ENCODE data around the gene OR2B2. TPM values are rescaled to one million over a fixed set of nuclear protein-coding genes. Genes with fewer than 3 reads are reported as not detected.

OR2B2 gene
- total RNA-seq, 1 donor from 2014 or later = not detected

DNA sequence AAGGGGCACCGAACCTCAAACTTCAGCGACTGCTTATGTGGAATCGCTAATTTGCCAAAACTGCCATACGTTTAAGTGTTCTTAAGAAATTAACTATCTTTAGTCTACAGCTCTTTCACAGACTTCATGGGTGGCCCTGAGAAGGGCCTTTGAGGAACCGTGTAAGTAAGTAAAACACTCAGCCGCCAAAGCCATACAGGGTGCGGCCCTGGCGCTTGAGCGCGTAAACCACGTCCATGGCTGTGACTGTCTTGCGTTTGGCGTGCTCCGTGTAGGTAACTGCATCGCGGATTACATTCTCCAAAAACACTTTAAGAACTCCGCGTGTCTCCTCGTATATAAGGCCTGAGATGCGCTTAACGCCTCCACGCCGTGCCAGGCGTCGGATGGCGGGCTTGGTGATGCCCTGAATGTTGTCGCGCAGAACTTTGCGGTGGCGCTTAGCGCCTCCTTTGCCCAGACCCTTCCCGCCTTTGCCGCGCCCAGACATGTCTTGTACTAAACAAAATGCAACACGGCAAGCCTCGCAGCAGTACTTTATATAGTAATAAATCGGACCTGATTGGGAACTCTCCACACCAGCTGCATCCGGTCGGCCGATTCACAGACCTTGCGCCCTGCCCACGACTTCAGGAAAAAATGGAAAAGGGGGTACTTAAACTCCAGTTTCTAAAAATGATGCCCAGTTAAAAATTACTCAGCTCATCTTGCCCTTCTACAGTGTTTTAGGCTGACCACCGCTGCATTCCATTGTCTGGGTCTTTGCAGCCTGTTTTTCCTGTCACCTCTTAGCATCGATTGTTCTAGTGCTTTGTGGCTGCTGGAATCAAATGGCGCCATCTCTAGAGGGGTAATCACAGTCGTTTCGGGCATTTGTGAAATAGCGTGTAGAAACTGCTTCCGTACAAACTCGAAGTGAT is 38.9 kb downstream of the OR2B2 start:
- Histone ChIP-seq H3K4me3 (peak overlapping the region; percentile 67), H3K9me3 (no peaks in the 10 kb centered on the region), H3K27ac (peak overlapping the region; percentile 88), H3K27me3 (peaks cover 36% of the 10 kb centered on the region), H3K4me1 (peaks cover 6% of the 10 kb centered on the region), H3K36me3 (no peaks in the 10 kb centered on the region)
- TF ChIP-seq, protein P1, sequence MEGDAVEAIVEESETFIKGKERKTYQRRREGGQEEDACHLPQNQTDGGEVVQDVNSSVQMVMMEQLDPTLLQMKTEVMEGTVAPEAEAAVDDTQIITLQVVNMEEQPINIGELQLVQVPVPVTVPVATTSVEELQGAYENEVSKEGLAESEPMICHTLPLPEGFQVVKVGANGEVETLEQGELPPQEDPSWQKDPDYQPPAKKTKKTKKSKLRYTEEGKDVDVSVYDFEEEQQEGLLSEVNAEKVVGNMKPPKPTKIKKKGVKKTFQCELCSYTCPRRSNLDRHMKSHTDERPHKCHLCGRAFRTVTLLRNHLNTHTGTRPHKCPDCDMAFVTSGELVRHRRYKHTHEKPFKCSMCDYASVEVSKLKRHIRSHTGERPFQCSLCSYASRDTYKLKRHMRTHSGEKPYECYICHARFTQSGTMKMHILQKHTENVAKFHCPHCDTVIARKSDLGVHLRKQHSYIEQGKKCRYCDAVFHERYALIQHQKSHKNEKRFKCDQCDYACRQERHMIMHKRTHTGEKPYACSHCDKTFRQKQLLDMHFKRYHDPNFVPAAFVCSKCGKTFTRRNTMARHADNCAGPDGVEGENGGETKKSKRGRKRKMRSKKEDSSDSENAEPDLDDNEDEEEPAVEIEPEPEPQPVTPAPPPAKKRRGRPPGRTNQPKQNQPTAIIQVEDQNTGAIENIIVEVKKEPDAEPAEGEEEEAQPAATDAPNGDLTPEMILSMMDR (IDR thresholded peaks at IDR 0.05) = no peak
- ATAC-seq = peak; percentile 68
- intact Hi-C loops (cut with DNase I) = no loop called here
- DNase-seq = peak; percentile 83

DNA sequence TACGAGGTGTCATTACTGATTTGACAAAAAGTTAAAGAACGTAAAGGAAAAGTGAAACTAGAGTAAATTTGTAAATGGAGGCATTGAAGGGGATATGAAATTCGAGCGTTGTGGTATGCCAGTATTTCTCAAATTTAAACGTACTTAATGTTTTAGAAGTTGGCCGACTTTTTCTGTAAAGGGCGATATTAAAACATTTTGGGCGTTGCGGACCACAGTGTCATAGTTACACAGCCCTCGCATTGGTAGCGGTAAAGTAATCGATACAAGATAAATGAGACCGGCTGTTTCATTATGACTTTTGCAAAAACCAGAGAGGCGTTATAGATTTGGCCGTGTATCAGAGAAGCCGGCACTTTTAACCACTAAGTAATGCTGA is 39.6 kb downstream of the OR2B2 start:
- TF ChIP-seq, protein P1 (IDR thresholded peaks at IDR 0.05) = no peak
- peak overlapping the region; percentile 67 for H3K4me3 ChIP-seq
- no peaks in the 10 kb centered on the region for H3K9me3 ChIP-seq
- peaks cover 9% of the 10 kb centered on the region for H3K4me1 ChIP-seq
- DNase-seq (no peak), ATAC-seq (no peak)
- H3K27me3 ChIP-seq = peaks cover 42% of the 10 kb centered on the region
- H3K36me3 ChIP-seq = no peaks in the 10 kb centered on the region
- intact Hi-C loops (cut with DNase I) = no loop called here
- H3K27ac ChIP-seq = peak overlapping the region; percentile 88

DNA sequence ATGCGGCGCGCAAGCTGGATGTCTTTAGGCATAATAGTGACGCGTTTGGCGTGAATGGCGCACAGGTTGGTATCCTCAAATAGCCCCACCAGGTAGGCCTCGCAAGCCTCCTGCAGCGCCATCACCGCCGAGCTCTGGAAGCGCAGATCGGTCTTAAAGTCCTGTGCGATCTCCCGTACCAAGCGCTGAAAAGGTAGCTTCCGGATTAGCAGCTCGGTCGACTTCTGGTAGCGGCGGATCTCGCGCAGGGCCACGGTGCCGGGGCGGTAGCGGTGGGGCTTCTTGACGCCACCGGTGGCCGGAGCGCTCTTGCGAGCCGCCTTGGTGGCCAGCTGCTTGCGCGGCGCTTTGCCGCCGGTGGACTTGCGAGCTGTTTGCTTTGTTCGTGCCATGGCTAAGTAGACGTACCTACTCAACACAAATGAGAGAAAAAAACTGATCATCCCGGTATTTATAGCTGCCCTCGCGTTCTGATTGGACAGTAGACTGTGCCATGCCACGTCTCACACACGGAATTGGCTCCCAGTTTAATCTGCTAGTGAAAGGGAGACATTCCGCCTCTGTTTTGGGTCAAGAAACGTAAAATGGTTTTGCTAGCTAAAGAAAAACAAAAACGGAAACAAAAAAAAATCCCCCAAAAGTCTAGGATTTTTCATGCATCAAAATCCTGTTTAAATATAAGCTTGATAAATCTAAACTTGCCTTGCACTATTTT is 40.1 kb downstream of the OR2B2 start:
- Histone ChIP-seq H3K4me1 (peaks cover 14% of the 10 kb centered on the region), H3K36me3 (no peaks in the 10 kb centered on the region), H3K9me3 (no peaks in the 10 kb centered on the region), H3K27me3 (peaks cover 43% of the 10 kb centered on the region), H3K27ac (peak overlapping the region; percentile 88), H3K4me3 (peak overlapping the region; percentile 67)
- TF ChIP-seq, protein P1 (IDR thresholded peaks at IDR 0.05) = peak; percentile 18
- peak; percentile 90 for ATAC-seq
- DNase-seq = peak; percentile 82
- intact Hi-C loops (cut with DNase I) = no loop called here

DNA sequence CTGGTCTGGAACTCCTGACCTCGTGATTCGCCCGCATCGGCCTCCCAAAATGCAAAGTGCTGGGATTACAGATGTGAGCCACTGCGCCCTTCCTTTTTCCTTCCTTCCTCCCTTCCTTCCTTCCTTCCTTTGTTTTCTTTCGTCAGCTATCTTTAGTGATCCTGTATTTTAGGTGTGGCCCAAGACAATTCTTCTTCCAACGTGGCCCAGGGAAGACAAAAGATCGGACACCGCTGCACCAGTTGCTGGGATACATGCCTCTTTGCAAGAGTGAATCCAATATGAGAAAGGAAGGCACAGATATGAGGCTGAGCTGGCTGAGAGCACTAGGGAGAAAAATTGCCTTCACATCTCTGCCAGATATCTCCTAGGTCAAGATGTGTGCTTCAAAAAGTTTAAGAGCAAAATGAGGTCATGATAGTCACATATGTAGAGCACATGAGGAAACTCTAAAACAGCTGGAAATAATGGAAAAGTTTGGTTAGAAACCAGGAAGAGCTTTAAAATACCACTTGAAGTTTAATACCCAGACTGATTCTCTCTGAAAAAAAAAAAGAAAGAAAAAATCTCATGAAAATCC is 41.8 kb downstream of the OR2B2 start:
- intact Hi-C loops (cut with DNase I) = no loop called here
- DNase-seq (no peak), ATAC-seq (no peak)
- Histone ChIP-seq H3K4me1 (peaks cover 28% of the 10 kb centered on the region), H3K27me3 (peaks cover 43% of the 10 kb centered on the region), H3K27ac (no peak overlapping the region), H3K9me3 (no peaks in the 10 kb centered on the region), H3K36me3 (no peaks in the 10 kb centered on the region), H3K4me3 (no peak overlapping the region)
- TF ChIP-seq, protein P1 (IDR thresholded peaks at IDR 0.05) = no peak

DNA sequence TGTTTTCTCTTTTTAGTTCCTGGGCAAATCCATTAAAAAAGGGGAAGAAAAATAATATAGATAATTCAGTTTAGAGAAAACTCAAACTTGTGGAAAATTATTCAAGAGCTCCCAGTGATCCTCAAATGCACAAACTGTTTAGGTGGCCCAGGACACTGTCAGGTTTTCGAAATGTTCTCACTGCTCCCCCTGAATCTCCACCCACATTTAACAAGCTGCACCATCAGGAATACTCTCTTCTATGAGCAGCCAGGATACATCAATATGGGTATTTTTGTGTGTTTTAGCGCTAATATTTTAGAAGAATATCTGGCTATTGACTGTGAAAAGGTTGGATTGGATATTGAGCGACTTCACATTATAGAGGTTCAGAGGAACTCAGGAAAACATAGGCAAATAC is 43.9 kb downstream of the OR2B2 start:
- Histone ChIP-seq H3K9me3 (no peaks in the 10 kb centered on the region), H3K27ac (no peak overlapping the region), H3K36me3 (no peaks in the 10 kb centered on the region), H3K4me1 (peaks cover 29% of the 10 kb centered on the region), H3K4me3 (no peak overlapping the region), H3K27me3 (peaks cover 40% of the 10 kb centered on the region)
- intact Hi-C loops (cut with DNase I) = no loop called here
- TF ChIP-seq, protein P1 (IDR thresholded peaks at IDR 0.05) = no peak
- DNase-seq (no peak), ATAC-seq (no peak)

All from upper lobe of right lung (tissue), 1 donor.